Hepatocyte (in vitro differentiated cells): ENCODE data around the gene SBF2.

Experiments
- CTCF ChIP-seq: fragments of 200-600 bp; sonication (generic); IDR thresholded peaks from 2 replicates; pipeline ENCODE4 v1.5.1; 2016; ENCODE audit warnings: antibody characterized with exemption, mild to moderate bottlenecking; ENCODE audit not compliant: poor library complexity
- EZH2 ChIP-seq: fragments of 200-600 bp; sonication (generic); IDR thresholded peaks from 2 replicates; pipeline ENCODE4 v1.6.1; 2016; ENCODE audit warnings: antibody characterized with exemption, mild to moderate bottlenecking, borderline replicate concordance
- EZH2phosphoT487 ChIP-seq: fragments of 200-600 bp; sonication (generic); IDR thresholded peaks from one replicate; pipeline ENCODE4 v1.6.1; 2018; ENCODE audit warnings: antibody characterized with exemption, mild to moderate bottlenecking, low read depth, moderate library complexity; ENCODE audit not compliant: unreplicated experiment, severe bottlenecking

- no peak for TF ChIP-seq CTCF
- no peak for TF ChIP-seq EZH2phosphoT487
- TF ChIP-seq EZH2 = no peak
Observed at GRCh38 chr11:10095412-10096208, 198.4 kb downstream of the SBF2 start.
